ENCODE data around the gene GCC2.
"Not testable (repeated sequence)": the region's sequence is repeated elsewhere in the genome, so short reads cannot be mapped to it uniquely, and the experiment has no call there.

The GCC2 gene

DNA sequence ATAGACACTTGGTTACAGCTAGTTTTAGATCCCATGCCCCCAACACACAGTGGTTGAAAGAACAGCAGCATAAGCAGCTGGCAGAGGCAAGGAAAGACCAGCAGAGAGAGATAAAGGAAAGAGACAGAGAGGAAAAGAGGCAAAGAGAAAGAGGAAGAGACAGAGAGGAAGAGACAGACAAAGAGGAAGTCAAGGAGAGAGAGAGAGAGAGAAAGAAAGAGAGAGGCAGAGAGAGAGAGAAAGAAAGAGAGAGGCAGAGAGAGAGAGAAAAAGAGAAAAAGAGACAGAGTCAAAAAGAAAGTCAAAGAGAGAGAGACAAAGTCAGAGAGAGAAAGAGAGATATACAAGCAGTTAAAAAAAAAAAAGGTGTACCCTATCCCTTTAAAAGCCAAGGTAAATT, 76.3 kb downstream of the GCC2 start:
- not testable (repeated sequence) for DNase-seq (ENCODE audit: low read depth)

DNA sequence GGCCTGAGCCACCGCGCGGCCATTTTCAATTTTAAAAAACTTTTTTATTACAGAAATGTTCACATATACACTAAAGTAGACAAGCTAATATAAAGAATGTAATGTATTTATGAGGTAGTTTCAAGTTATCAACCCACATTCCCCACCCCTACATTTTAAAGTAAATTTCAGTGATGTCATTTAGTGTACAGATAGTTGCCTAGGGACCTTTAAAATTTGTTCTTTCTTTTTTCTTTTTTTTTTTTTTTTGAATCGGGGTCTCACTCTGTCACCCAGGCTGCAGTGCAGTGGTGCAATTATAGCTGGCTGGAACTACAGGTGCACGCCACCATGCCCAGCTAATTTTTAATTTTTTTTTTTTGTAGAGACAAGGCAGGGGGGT, 82.7 kb downstream of the GCC2 start:
- DNase-seq (ENCODE audit: low read depth): no peak

DNA sequence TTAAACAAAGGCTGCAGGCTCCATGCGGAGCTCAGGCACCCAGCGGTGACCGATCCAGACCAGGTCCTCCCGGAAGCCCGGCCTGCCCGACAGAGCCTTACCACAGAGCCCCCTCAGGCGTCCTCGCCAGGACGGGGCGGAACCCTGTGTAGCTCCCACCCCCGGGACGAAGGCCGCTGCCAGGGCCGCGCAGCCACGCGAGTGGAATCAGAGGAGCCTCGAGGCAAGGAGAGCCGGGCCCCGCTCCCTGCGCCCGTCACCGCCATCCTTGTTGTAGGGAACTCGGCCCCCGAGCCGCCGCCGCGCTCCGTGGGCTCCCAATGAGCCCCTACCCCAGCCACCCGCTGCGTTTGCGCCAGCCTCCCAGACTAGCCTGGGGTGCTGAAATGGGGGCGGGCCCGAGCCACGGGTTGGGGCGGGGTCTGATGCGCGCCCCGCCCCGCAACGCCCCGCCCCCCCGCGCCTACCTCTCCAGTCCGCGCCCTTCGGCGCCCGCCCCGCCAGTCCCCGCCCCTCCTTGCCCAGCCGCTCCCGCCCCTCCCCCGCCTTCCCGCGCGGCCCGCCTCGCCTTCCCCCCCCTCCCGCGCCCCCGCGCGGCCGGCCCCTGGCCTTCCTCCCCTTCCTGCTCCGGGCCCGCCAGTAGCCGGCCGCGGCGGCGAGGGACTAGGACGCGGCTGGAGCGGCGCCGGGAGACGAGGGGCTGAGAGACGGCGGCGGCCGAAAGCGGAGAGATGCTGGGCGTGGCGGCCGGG, 85.0 kb downstream of the GCC2 start, which contains the start of gene LIMS1:
LIMS1 (plus strand) TSS at position 639 of the 752 bp plus-strand sequence; CDS start at position 732, 93 bp downstream.
- DNase-seq (ENCODE audit: low read depth): peak; percentile 88

DNA sequence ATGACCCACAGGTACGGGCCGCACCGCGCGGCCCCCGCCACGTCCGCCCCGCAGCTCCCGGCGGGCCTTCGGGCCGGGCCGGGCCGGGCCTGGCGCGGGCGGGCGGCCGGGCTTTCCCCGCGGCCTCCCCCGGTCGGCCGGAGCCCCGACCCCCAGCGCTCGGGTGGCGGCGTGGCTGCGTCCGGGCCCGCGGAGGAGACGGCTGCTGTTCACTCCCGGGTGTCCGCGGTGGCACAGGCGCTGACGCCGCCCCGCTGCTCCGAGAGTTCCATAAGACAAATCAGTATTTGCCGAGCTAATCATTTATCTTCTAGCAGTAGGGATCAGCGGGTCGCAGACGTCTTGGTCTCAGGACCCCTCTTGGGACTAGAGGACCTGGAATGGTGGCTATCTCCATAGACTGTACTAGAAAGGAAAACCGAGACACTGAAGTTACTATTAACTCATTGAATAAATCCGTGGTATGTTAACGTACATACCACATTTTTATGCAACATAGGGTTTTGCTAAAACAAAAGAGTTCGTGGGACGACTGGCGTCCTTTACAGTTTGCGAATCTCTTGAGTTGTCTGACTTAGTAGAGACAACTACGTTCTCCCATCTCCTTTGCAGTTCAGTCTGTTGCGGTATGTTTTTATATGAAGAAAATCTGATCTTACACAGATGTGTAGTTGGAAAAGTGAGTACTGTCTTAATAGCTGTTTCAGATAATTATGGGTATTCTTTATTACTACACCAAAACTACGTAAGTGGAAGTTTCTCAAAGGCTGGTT, 85.8 kb downstream of the GCC2 start:
- DNase-seq (ENCODE audit: low read depth): peak; percentile 19

DNA sequence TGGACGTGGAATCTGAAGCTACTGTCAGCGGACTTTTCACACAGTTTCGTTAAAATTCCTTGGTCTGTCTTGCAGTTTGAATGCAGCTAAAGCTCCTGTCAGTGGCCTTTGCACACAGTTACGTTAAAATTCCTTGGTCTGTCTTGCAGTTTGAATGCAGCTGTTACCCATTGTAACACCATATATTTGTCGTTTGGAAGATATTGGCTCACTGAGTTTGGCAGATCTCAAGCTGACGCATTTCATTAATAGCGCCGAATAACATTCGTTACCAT, 86.3 kb downstream of the GCC2 start:
- DNase-seq (ENCODE audit: low read depth): no peak

DNA sequence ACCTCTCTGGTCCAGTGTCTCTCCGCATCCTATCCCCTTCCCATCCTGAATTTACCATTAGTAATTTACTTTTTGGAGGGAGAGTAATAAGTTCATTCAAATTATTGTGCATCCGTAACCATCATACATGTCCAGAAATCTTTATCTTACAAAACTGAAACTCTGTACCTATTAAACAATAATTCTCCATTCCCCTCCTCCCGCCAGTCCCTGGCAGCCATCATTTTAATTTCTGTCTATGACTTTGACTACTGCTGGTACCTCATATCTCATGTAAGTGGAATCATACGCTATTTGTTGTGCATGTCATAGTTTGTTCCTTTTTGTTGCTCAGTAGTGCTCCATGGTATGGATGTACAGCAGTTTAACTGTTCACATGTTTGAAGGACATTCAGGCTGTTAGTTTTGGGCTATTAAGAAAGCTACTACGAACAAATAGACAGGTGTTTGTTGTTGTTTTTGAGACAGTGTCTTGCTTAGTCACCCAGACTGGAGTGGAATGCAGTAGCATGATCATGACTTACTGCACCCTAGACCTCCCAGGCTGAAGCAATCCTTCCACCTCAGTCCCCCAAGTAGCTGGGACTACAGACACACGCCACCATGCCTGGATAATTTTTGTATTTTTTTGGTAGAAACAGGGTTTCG, 87.3 kb downstream of the GCC2 start:
- no peak for DNase-seq (ENCODE audit: low read depth)

DNA sequence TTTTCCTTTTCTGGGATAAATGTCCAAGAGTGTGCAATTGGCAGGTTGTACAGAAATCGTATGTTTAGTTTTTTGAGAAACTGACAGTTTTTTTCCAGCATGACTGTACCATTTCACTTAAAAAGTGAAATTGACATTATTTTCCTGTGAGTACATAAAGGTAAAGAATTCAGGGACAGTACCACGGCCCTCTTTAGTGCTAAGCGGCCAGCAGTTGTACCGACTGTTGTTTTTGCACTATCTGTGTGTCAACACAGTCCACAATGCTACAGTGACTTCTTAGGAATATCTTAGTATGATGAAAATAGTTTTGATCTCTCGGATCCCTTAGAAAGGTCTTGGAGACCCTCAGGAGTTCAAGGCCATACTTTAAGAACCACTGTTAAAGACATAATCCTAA, 87.9 kb downstream of the GCC2 start:
- no peak for DNase-seq (ENCODE audit: low read depth)

DNA sequence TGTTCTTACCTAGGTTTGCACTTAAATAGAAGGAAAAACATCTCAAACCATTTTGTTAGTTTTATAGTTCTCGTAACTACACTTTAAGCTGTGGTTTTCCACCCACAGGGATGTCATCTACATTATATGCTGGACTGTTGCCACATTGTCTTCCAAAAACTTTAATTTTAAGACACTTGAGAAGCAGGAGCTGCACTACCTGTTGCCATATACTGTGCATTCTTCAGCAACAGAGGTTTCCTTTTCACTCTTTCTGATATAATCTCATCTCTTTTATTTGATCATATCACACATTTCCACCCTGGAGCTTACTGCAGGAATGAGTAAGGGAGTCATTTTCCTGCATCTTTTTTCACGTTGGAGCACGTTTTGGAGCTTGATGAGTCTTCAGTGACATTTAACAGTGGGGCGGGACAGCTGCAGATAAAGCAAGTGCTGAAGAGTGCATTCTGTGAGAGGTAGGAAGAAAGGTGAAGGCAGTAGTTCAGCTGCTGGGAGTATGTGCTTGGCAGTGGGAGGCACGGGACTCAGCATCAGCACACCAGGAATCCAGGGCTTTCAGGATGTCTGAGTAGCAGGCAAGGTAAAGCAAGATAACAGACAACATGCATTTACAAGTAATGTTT, 89.1 kb downstream of the GCC2 start:
- no peak for DNase-seq (ENCODE audit: low read depth)

DNA sequence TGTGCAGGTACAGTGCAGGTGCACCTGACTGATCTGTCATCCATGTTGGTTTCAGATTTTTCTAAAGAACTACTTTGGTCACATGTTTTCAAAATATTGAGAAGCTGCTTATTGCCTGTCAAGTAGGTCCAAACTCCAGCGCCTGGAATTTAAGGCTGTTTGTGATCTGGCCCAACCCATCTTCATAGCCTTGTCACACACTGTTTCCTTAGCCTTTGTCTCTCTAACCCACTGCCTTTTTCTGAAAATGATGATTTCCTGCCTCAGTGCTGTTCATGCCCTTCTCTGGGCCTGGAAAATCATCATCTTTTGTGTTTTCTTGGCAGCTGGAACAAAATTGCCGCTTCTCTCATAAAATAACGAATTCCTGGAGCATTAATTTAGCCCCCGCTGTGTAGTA, 92.4 kb downstream of the GCC2 start:
- no peak for DNase-seq (ENCODE audit: low read depth)

DNA sequence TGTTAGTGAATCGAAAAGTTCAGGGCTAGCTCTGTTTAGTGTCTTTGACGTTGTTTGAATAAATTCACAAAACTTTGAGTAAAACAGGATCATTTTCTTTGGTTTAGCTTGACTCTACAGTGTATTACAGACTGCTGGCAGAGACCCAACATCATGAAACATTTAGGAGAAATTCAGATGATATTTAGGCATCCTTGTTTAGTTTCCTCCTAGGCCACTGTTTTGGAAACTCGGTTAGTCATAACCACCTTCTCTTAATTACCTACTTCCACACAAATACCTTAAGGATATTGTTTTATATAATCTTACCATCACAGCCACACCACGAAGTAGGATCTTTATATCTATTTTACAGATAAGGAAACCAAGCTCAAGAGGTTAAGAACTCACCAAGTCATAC, 93.1 kb downstream of the GCC2 start:
- no peak for DNase-seq (ENCODE audit: low read depth)

DNA sequence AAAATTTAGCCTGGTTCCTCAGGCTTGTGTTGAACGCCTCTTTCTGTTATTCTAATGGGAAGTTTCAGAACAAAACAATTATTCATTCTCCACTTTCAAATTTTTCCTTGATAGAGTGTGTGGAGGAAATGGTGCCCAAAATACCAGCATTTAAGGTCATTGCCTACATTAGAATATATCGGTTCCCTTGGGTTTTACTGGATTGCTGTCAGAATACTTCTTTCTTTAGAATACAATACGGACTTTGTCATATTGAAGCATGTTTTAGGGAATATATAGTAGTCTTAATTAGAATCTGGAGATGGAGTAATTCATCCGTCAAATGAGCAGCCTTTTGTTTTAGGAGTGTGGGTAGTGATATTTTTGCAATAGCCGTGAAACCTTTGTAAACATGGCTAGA, 98.6 kb downstream of the GCC2 start:
- DNase-seq (ENCODE audit: low read depth): no peak

DNA sequence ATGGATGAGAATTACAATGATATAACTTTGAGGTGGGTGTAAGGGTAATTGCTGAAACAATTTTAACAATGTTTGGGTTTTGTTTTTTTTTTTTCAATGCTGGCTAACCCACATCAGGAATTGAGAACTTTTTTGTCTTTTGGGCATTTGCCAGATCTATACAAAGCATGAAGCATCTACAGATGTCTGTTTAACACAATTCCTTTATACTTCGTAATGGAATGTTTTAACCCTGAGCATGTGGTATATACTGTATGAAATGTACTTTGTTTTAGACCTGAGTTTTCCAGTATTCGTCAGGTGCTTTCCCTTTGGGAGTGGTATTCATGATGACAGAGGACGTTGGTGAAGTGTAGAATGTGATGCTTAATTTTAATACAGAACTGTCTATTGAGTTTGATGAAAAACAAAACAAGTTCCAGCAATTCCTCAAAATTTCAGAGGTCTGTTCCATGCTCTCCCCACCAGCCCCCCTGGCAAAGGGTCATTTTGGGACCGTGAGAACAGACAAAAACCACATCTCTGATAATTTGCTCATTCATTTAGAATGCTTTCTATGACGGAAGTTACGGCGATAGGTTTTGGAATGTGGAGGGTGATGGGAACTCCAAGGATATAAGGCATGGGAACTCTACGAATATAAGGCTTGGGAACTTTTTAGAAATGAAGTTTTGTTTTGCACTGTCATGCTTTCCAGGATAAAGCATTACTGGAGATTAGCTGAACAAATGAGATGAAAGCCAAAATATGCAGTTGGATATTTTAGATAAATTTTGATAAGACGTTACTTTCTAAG, 99.4 kb downstream of the GCC2 start:
- DNase-seq (ENCODE audit: low read depth): no peak

DNA sequence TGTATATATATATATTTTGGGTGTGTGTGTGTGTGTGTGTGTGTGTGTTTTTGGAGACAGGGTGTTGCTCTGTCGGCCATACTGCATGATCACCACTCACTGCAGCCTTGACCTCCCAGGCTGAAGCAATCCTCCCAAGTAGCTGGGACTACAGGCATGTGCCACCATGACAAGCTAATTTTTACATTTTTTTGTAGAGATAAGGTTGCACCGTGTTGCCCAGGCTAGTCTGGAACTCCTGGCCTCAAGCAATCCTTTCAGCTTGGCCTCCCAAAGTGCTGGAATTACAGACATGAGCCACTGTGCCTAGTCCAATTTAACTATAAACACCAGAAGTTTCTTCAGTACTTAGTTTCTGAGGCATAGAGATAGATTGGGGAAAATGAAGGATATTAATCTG, 103.6 kb downstream of the GCC2 start:
- no peak for DNase-seq (ENCODE audit: low read depth)

DNA sequence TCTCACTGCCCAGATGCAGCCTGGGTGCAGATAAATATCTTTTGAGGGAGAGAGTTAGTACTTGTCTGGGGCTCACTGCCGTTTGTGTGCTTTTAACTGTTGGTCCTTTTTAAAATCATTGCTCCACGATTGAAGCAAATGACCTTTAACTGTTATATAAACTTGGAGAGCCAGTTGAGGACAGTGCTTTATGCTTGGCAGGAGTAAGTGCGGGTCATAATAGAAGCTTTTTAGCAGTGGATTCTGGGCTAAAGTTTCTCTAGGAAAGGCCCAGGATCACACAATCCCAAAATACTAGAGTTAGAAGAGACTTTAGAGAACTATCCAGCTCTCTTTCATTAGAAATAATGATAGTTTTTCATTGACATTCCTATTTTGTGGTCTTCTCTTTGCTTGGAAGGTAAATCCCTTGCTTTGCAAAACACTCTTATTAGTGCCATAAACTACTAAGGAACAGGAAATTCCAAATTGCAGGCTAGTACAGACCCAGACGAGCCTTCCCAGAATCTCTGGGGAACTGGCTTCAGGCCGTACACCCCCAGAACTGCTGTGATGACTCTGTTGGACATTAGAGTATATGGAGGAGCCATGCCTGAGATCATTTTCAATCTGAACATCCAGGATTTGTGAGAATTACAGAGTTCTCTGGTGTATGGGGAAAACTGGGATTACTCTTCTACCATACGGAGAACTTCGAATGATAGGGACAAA, 104.4 kb downstream of the GCC2 start:
- DNase-seq (ENCODE audit: low read depth): no peak

DNA sequence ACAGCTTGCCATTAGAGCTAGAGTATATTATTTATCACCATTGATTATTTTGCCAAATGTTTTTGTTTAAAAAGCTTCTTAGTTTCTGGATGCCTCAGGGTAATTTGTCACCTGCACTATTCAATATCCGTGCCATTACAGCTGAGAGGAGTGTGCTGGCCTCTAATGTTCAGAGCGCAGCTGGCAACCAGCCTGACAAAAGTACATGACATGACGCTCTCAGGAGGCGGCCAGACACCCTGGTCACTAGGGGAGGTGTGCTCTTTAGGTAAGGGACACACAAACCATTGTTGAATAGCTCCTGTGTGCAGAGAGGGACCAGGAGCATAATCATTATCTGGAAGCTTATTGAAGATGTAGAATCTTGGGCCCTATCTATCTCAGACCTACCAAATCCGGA, 105.5 kb downstream of the GCC2 start:
- DNase-seq (ENCODE audit: low read depth): no peak

DNA sequence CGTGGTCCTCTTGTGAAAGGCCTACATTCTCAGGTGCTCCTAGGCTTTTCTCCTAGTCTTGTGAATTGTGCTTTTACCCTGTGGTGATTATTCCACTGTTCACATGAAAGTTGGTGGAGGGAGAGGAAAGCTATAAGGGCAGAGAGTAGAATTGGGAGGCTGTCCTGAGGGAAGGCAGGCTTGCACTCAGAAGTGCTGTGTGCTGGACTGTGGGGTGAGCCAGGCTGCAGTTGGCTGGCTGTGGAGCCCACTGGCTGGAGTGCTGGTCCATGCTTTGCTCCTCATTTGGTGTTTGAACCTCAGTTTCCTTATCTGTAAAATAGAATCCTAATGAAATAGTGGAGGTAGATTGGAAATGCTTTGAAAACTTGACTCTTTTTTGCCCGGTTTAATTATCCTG, 106.6 kb downstream of the GCC2 start:
- DNase-seq (ENCODE audit: low read depth): no peak

DNA sequence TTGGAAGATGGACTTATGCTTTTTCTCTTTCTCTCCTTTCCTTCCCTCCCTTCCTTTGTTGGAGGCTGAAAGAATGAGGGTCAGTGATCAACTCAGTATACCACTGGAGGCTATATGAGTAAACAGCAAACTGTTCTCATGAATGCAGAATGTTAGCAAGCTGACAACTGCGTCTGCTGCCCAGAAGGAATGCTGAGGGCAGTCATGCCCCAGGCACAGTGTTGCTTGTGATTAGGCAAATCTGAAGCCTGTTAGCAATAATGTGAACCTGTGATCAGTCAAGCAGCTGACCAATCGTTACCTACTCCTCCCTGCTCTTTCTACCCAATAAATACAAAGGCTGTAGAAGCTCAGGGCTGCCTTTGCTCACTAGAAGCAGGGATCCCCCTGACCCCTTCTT, 107.6 kb downstream of the GCC2 start:
- not testable (repeated sequence) for DNase-seq (ENCODE audit: low read depth)
